LNCaP clone FGC (cell line): Measurements from ENCODE around the gene PELI1.
"Not testable (repeated sequence)": the region's sequence is repeated elsewhere in the genome, so short reads cannot be mapped to it uniquely, and the experiment has no call there.

Experiments
- DNase-seq: peaks from one replicate; pipeline ENCODE4 v3.0.0-alpha.2; 2011; ENCODE audit warnings: low read depth
- H3K4me3 ChIP-seq: 2 replicates; pipeline ENCODE4 v1.5.1; 2011; ENCODE audit warnings: mild to moderate bottlenecking, low read depth, low read length, control low read depth
- TF ChIP-seq, protein P1 (sequence below): IDR thresholded peaks from 2 replicates; pipeline ENCODE4 v1.5.1; 2012; ENCODE audit warnings: mild to moderate bottlenecking; ENCODE audit not compliant: control insufficient read depth, insufficient read depth; ENCODE audit errors: extremely low read depth

PELI1 gene

DNA sequence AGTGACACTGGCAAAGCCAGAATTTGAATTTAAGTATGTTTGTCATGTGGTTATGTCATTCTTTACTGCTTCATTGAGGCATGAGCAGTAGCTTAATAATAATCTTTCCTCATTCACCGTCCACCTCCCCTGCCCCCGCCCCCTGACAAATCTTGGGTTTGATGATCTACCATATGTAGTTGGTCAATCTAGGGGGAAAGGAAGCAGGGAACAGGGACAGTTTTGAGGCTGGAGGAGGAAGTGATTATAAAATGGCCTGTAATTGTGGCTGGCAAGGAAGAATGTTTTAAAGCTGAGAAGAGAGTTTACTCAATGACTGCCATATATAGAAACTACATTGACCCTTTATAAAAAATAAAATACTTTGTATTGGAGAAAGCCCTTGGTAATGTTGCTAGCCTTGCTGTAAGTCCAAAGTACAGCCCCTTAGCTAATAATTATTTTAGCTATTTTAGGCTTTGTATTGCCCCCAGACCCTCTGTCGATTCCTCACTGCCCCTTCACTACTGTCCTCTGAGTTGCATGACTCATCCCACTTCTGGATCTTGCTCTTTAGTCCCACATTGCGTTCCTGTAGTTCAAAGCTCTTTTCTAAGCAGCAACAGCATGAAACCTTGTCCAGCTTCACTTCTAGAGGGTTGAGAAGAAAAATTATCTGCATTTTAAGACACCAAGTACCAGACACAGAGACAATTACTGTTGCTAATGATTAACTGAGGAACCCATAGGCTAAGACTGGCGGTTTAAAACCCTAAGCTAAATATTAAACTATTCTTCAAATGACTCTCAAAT lies 38.4 kb downstream of the PELI1 start:
- DNase-seq, result no peak

GRCh38 chr2:64104933-64105332 lies 39.3 kb downstream of the PELI1 start:
- DNase-seq, result no peak
- TF ChIP-seq, protein P1, sequence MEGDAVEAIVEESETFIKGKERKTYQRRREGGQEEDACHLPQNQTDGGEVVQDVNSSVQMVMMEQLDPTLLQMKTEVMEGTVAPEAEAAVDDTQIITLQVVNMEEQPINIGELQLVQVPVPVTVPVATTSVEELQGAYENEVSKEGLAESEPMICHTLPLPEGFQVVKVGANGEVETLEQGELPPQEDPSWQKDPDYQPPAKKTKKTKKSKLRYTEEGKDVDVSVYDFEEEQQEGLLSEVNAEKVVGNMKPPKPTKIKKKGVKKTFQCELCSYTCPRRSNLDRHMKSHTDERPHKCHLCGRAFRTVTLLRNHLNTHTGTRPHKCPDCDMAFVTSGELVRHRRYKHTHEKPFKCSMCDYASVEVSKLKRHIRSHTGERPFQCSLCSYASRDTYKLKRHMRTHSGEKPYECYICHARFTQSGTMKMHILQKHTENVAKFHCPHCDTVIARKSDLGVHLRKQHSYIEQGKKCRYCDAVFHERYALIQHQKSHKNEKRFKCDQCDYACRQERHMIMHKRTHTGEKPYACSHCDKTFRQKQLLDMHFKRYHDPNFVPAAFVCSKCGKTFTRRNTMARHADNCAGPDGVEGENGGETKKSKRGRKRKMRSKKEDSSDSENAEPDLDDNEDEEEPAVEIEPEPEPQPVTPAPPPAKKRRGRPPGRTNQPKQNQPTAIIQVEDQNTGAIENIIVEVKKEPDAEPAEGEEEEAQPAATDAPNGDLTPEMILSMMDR, result no peak
- H3K4me3 ChIP-seq, result no peak overlapping the region

More for the DNA sequence above, 38.4 kb downstream of the PELI1 start:
- TF ChIP-seq, protein P1, result no peak
- no peak overlapping the region for H3K4me3 ChIP-seq

DNA sequence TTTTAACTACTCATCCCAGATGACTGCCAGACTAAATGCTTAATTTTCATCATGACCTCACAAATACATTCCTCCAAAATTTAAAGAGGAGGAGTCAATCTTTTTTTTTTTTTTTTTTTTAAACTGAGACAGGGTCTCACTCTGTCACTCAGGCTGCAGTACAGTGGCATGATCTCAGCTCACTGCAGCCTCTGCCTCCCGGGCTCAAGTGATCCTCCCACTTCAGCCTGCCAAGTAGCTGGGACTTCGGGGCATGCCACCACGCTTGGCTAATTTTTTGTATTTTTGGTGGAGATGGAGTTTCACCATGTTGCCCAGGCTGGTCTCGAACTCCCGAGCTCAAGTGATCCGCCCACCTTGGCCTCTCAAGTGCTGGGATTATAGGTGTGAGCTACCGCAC lies 41.5 kb downstream of the PELI1 start:
- not testable (repeated sequence) for DNase-seq, H3K4me3 ChIP-seq

- H3K4me3 ChIP-seq, result no peak overlapping the region
- TF ChIP-seq, protein P1, result no peak
- no peak for DNase-seq
Observed at GRCh38 chr2:64101141-64101591, 43.1 kb downstream of the PELI1 start.

DNA sequence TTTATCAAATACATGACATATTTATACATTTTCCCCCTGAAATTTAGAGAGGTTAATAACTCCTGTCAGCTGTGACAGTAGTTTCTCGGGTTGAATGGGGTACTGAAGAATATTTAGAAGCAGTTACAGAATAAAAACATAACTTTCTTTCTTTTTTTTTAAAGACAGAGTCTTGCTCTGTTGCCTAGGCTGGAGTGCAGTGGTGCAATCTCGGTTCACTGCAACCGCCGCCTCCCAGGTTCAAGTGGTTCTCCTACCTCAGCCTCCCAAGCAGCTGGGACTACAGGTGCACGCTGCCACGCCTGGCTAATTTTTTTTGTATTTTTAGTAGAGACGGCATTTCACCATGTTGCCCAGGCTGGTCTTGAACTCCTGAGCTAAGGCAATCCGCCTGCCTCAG lies 43.6 kb downstream of the PELI1 start:
- not testable (repeated sequence) for H3K4me3 ChIP-seq, DNase-seq

DNA sequence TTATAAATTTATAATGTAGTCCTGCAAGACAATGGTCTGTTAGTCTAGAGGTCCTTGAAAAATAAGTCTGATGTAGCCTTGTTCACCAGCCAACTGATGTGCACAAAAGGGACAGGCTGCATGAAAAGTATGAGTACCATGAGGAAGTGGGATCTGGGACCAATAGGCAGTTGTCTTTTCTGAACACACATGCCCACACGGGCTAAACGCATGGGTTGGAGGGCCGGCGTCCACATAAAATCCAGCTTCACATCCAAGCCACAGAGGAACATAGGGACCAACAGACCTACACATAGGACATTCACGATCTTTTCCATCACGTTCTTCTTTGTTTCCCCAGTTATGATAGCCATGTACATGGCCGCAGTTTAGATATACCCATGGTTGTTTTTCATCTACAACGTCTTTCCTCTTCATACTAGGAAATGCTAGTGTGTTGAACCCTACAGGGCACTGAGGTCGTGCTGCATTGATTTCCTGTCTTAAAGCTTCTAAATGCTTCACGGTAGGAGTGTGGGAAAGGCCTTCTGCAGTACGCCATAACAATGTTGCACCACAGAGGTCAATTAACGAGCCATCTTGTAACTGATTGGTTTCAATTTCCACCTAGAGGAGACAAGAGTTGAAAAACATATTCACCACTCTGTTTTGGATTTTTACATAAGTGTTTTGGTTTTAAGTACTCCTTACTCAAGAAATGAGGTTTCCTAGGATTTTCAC lies 49.4 kb downstream of the PELI1 start:
- no peak overlapping the region for H3K4me3 ChIP-seq
- TF ChIP-seq, protein P1, result no peak
- DNase-seq, result no peak

- DNase-seq, result no peak
- TF ChIP-seq, protein P1, result no peak
- H3K4me3 ChIP-seq, result no peak overlapping the region
Observed at GRCh38 chr2:64093341-64093740, 50.9 kb downstream of the PELI1 start.

- no peak for DNase-seq
- TF ChIP-seq, protein P1, result no peak
- H3K4me3 ChIP-seq, result no peak overlapping the region
Observed at GRCh38 chr2:64092502-64092901, 51.7 kb downstream of the PELI1 start.
